ENCODE data around the gene NUDT22. TPM values are rescaled to one million over a fixed set of nuclear protein-coding genes. Genes with fewer than 3 reads are reported as not detected.

The NUDT22 gene
- polyA plus RNA-seq, 2 of the 4 experiments (the other 2 are of a cell fraction), result 21.5 to 33.2 TPM

- POLR2A ChIA-PET, result interaction anchor here (1.3 to 2.9 kb wide), 2 partner anchors 16 to 40 kb away, joined by 11 to 16 read pairs; partner anchors contain the start of genes FKBP2 and STIP1
Measured at GRCh38 chr11:64224891-64225607, 1.0 kb upstream of the NUDT22 start.

GRCh38 chr11:64226507-64227051 is 505 bp downstream of the NUDT22 start:
- FAIRE-seq (no peak), DNase-seq (ENCODE audit: low read depth in 1 of 2, low spot score in 1 of 2) (no peak), ATAC-seq (peak; percentile 16 to 44; a peak in 5 of 6 replicates)
- 21% methylated on average over 12 of the region's 26 CpGs for WGBS (ENCODE audit: missing lambda C conversion rate)
- Histone ChIP-seq H3K27ac (peak overlapping the region; percentile 93 to 99), H3K4me1 (peaks cover 37% of the 10 kb centered on the region), H3K4me2 (peak overlapping the region; percentile 100), H3K9me3 (no peaks in the 10 kb centered on the region), H3K4me3 (peak overlapping the region; percentile 97)
- CTCF ChIA-PET, result interaction anchor here (0.8 to 19.9 kb wide), 9 partner anchors 9 to 76 kb away, joined by 4 to 254 read pairs (median 10); partner anchors contain the start of genes ESRRA, FERMT3 and PLCB3
- POLR2A ChIA-PET, result interaction anchor here (0.8 to 2.9 kb wide), 9 partner anchors 12 to 355 kb away, joined by 3 to 16 read pairs (median 4); partner anchors contain the start of genes FKBP2, PPP1R14B and STIP1
- TF ChIP-seq CHD2 (IDR thresholded peaks at IDR 0.05; ENCODE audit: low read length, partially characterized antibody) (no peak), ESRRA (IDR thresholded peaks at IDR 0.05; ENCODE audit: borderline replicate concordance, low read length) (0 out of 2 replicates have a peak, but pooled peaks have one; percentile 2)

More at GRCh38 chr11:64224891-64225607, 1.0 kb upstream of the NUDT22 start:
- ATAC-seq (peak in 1 of 2 experiments; percentile 2; a peak in 3 of 6 replicates), FAIRE-seq (no peak), DNase-seq (ENCODE audit: low read depth in 1 of 2, low spot score in 1 of 2) (no peak)
- WGBS (ENCODE audit: missing lambda C conversion rate), result 81% methylated on average over 22 of the region's 22 CpGs
- Histone ChIP-seq H3K4me2 (peak overlapping the region; percentile 100), H3K4me3 (peak overlapping the region; percentile 97), H3K4me1 (peaks cover 30% of the 10 kb centered on the region), H3K27ac (peak overlapping the region; percentile 93 to 99), H3K9me3 (no peaks in the 10 kb centered on the region)
- 0 out of 2 replicates have a peak, but pooled peaks have one; percentile 6 for TF ChIP-seq POLR2A (IDR thresholded peaks at IDR 0.05; ENCODE audit: low read length)
- no peak for TF ChIP-seq CBX8 (IDR thresholded peaks at IDR 0.05)
- no peak for TF ChIP-seq HEYL (CRISPR knock-in tag; IDR thresholded peaks at IDR 0.05)
- CTCF ChIA-PET, result interaction anchor here (1.4 to 19.9 kb wide), 9 partner anchors 8 to 78 kb away, joined by 3 to 254 read pairs (median 10); partner anchors contain the start of genes ESRRA, FERMT3, PLCB3 and STIP1

GRCh38 chr11:64227405-64227956 is 1.4 kb downstream of the NUDT22 start:
- H3K4me3 ChIP-seq, result peak overlapping the region; percentile 97; the same call in 2 of the 3 replicates
- WGBS (ENCODE audit: missing lambda C conversion rate), result 93% methylated on average over 3 of the region's 3 CpGs
- no peak for FAIRE-seq
- DNase-seq (ENCODE audit: low read depth in 1 of 2, low spot score in 1 of 2), result no peak
- H3K4me2 ChIP-seq, result peak overlapping the region; percentile 100
- peak overlapping the region in 1 of 2 experiments; percentile 93; a peak in 4 of 6 replicates for H3K27ac ChIP-seq
- ChIA-PET CTCF (interaction anchor here (0.6 to 19.9 kb wide), 7 partner anchors 9 to 76 kb away, joined by 3 to 254 read pairs (median 10); partner anchors contain the start of genes ESRRA, FERMT3 and PLCB3), POLR2A (interaction anchor here (2.9 kb wide), 1 partner anchor 42 kb away, joined by 16 read pairs; the partner anchor contains the start of gene STIP1)
- ATAC-seq, result no peak
- peaks cover 46% of the 10 kb centered on the region for H3K4me1 ChIP-seq
- TF ChIP-seq RARB (CRISPR knock-in tag; IDR thresholded peaks at IDR 0.05) (no peak), CBX2 (IDR thresholded peaks at IDR 0.05; ENCODE audit: borderline replicate concordance, low read depth) (no peak), CBX8 (IDR thresholded peaks at IDR 0.05) (no peak), EHF (CRISPR knock-in tag; IDR thresholded peaks at IDR 0.05) (no peak), HES2 (IDR thresholded peaks at IDR 0.05) (no peak), MAFK (IDR thresholded peaks at IDR 0.05; ENCODE audit: partially characterized antibody) (no peak), BHLHE40 (IDR thresholded peaks at IDR 0.05; ENCODE audit: low read depth, low read length) (no peak), FOXS1 (CRISPR knock-in tag; IDR thresholded peaks at IDR 0.05) (no peak), TFCP2L1 (CRISPR knock-in tag; IDR thresholded peaks at IDR 0.05) (no peak), HOXB5 (CRISPR knock-in tag; IDR thresholded peaks at IDR 0.05) (no peak), NPAS2 (CRISPR knock-in tag; IDR thresholded peaks at IDR 0.05; ENCODE audit: borderline replicate concordance) (no peak), FOSL2 (IDR thresholded peaks at IDR 0.05) (no peak), FOSL2 (CRISPR knock-in tag; IDR thresholded peaks at IDR 0.05) (no peak)
- no peaks in the 10 kb centered on the region for H3K9me3 ChIP-seq
